SK-N-DZ (cell line): Measurements from ENCODE around the gene HS6ST1.

Experiments used
- DNase-seq: peaks from one replicate; pipeline ENCODE4 v3.0.0-alpha.2; 2015; ENCODE audit warnings: low spot score

HS6ST1 gene

DNA sequence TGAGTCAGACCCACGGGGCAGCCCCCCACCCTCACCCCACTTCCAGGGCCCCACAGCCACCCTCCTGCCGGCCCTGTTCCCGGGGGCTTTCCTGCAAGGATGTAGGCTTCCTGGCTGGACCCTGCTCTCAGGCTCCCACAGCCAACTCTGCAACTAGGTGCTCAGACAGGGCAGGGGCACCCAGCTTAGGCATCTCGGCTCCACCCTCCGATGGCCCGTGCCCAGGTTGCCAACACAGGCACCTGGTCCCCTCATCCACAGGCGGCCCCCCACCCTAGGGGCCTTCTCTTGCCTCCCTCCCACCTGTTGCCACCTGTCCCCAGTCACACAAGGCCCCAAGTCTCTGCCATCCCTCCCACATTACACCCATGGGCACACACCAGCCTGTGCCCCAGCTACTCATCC is 34.6 kb downstream of the HS6ST1 start:
- no peak for DNase-seq

DNA sequence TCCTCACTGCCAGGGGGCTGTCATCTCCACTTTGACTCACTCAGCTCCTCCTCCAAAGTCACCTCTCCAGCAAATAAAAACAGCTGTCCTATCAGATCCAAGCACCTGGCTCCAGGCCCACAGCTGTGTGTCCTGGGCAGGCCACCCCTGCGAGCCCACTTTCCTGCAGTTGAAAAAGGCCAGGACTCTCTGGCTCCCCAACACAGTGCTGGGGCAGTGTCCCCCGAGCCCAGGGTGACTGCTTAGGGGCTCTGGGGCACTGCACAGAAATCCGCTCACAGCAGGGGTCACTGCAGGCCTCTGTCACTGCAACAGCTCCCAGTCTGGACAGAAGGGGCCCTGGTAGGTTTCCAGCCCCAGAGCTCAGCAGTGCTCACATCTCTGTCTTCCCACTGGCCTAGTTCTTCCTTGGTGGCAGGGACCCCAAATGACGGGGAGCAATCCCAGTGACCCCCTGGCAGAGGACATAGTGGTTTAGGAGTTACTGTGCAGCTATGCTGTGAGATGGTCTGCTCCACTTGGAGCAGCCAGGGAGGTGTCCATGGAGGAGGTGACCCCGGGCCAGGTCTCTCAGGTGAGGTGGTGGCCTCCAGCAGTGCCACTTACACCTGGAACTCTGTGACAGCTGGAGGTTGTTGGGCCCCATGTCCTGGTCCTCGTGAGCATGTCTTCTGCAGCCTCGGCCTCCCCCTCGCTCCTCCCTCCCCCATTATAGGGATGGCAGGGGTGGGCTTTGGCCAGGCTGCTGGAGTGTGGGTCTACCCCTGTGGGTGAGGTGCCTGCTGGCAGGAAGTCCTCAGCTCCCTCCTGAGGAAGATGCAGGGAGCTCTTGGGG is 35.5 kb downstream of the HS6ST1 start:
- no peak for DNase-seq

DNA sequence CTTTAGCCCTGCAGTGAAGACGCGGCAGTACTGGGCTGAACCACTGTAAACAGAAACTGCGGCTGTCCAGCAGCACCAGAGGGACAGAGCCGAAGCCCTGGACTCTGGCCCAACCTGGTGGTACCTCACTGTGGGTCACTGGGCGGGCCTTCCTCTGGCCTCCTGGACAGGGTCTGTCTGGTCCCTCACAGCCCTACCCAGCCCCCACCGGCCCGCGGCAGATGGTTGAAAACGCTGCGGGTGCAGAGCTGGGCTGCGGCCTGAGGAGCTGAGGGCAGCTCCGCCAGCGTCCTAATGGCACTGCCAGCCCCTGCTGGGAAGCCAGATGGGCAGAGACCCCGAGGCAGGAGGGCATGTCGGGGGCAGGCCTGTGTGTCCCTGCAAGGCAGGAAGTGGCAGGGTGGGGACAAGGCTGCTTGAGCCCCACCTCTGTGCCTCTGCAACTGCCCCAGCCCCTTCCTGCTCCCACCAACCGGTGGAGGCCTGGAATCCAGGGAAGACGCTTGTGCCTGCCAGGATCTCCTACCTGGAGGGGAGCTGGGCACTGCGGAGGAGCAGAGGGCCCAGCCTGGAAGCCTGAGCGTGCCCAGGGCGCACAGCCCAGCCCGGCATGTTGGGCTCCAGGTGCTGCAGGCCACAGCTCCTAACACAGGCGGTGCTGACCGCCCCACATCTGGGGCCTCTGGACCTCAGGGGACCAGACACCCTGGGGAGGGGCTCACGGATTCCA is 36.3 kb downstream of the HS6ST1 start:
- no peak for DNase-seq

DNA sequence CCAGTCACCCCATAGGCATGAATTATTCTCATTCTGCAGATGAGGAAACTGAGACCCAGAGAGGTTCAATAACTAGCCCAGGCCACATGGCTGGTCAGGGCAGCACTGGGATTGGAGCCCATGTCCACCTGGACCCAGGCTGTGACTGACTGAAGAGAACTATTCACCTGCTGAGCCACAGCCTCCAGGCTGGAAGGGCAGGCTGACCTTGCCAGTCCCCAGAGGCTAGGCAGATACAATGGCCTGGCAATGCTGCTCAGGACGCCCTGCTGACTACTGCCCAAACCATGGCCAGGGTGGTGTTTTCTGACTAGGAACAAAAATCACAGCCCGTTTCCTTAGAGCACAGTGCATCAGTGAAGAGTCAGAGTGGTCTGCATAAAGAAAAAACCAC is 36.8 kb downstream of the HS6ST1 start:
- no peak for DNase-seq

DNA sequence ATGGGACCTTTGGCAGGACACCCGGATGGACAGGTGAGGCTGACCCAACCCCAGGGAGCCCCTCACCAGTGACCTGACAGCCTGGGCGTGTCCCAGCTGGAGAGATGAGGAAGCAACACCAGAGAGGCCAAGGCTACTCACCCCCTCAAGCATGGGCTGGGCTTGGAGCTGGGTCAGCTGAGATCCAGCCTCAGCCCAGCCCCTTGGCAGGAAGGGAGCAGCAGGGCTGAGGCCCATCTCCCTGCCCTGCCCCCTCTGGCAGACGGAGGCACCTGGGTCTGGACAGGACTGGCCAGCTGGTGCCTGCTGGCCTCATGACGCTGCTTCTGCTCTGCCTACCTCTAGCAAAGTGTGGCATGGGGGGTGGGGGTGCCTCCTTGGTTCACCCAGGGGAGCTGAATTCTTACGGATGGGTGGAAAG is 37.8 kb downstream of the HS6ST1 start:
- no peak for DNase-seq

DNA sequence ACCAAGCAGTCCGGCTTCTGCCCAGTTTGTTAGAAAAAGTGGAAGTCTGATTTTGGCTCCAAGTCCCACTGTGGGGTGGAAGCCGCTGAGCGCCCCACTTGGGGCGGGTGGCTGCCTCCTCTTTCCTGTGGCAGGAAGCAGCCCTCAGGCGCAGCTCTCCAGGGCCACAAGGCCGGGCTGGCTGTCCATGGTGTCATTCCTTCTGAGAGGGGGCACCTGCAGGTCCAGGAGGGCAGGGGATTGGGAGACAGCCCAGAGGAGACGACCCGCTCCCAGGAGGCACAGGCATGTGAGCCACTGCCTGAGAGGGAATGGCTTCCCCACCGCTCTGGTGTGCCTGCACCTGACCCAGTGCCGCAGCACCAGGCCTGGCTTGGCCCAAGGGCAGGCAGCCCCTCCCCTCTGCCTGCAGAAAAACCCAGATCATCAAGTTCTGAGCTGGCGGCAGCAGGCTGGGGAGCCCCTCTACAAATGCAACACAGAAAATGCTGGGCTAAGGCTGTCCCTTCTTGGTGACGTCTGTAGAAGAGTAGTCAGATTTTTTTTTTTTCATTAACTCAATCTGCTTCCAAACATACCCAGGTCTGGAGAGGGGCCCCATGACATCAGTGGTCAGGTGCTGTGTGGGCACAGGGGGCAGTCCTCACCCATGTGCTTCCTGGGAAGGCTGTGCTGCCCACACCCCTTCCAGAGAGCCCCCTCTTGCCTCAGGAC is 38.4 kb downstream of the HS6ST1 start:
- DNase-seq, result no peak

- DNase-seq, result no peak
Measured at GRCh38 chr2:128279786-128280157, 38.9 kb downstream of the HS6ST1 start.

- DNase-seq, result no peak
Measured at GRCh38 chr2:128279009-128279408, 39.7 kb downstream of the HS6ST1 start.

DNA sequence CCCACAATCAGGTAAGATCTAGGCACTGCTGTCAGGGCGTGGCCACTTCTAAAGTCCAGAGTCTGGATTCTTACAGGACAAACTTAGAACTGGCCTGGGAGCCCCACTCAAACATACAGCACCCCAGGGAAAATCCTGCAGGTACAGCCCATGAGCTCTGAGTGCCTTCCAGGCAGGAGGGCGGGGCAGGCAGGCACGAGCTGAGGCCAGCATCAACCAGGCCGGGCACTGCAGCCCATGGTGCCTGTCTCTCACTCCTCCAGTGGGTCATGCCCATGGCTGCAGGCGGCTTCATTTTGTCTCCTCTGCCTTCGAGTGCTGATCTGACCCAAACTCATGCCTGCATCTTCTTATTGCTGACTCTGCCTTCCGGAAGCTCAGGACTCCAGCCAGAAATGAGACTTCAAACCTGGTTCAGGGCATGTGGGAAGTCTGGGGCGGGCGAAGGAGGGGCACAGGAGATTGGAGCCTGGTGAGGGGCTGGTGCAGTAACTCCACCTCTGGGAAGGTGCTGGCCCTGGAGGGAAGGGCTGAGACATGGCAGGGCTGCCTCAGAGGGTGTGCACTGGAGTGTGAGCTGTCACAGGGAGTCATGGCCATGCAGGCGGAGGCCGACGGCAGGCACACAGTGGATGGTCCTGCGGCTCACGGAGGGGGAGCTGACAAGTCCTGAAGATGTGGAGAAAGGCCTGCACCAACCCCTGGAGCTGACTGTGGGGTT is 40.5 kb downstream of the HS6ST1 start:
- DNase-seq, result no peak

DNA sequence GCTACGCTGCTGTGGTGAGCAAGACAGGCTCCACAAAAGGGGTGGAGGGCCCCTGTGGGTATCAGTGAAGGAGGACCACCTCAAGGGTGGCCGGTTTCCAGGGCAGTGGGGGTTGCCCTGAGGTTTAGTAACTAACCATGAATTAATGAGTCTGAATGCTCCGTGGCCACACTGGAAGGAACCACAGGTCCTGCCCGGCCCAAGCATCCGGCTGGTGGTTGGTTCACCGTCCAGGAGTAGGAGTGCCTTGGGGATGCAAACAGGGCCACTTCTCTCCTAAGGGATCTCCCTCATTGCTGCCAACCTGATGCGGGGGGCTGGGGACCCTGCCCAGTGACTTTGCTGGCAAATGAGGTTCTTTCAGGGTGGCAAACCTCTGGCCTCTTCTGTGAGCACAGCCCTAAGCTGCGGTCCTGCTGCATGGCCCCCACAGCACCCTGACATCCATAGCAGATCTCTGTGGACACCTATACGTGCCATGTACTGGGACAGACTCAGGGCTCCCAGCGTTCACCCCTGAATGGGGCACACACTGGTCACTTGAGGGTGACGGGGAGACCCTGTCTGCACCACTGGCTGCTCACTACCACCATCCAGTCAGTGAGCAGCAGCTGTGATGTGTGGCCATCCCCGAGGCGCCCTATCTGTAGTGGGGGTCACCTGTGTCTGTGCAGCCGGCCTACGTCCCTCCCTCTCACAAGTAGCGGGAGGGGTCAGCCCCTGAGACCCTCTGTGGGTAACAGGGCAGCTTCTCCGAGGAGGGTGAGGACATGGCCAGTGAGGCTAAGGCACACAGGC is 41.6 kb downstream of the HS6ST1 start:
- no peak for DNase-seq

- DNase-seq, result no peak
Measured at GRCh38 chr2:128275498-128276045, 43.1 kb downstream of the HS6ST1 start.

DNA sequence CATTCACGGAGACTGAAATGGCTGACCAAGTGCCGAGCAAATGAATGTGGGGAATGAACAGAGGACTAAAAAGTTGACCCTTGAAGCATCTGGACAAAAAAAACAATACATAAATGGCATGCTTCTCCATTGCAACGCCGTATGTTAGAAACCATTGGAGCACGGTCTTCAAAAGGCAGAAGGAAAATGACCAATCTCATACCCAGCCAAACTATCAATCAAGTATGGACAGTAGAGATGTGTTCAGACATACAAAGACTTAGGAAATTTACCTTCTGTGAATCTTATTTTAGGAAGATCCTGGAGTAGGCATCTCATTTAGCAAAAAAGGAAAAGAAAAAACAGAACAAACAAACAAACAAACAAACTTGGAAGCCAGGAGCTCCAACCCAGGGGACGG is 44.5 kb downstream of the HS6ST1 start:
- no peak for DNase-seq

DNA sequence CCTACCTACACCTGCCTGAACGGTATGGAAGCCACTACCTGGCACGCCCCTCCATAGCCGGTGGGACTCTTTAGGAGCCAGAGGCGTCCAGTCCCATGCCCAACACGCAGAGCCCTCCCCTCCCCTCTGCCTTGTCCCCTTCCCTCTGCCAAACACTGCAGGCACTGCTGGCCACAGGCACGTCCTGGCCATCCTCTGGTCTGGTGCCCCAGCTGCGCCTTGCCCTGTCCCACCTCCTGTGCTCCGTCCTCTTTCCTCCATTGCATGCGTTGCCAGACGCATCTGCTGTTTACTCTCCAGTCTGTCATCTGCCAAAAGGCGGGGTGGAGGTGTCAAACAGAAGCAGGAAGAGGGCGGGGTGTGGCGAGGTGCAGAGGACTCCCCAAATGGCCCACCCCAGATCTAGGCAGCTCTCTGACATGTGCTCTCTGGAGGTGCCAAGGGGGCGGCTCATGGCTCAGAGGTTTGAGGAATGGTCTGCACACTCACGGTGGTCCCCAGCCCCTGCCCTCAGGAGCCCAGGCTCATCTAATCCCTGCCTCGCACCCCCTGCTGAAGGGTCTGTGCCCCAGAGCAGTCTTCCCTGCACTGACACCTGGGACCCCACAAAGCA is 45.1 kb downstream of the HS6ST1 start:
- DNase-seq, result no peak

DNA sequence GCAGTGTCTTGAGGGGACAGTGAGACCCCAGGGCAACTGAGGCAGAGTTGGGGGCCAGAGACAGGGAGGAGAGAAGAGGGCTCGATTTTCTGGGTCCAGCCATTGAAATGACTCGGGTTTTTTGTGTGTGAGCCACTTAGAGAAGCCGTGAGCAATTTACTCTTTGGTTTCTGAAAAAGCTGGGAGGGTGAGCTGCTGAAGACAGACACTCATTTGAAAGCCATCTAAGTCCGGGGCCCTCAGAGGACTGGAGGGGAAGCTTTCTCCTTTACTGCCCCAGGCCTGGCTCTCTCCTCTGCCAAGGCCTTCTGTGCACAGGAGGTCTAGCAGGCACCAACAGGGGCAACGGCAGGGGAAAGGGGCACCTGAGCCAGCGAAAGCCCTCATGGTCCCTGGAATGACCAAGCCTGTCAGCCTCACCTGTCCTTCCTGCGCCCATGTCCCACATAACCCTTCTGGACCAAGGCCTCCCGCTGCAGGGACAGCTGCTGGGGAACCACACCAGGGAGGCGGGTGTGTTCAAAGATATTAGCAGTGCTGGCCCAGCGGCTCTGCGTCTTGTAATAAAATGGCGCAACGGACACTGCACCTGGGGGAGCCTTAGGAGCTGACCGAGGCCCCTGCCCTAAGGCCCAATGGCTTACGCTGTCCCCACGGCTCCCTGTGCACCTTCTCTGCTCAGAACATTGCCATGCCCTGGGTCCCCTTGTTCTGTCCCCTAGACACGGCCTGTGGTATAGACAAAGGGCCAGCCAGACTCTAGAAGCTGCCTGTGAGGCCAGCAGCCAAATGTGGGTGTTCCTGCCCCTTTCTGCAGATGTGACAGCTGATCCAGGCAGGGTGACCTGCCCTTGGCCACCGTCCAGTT is 45.8 kb downstream of the HS6ST1 start:
- DNase-seq, result no peak

- no peak for DNase-seq
Measured at GRCh38 chr2:128271911-128272600, 46.6 kb downstream of the HS6ST1 start.

- DNase-seq, result no peak
Measured at GRCh38 chr2:128271597-128271910, 47.1 kb downstream of the HS6ST1 start.

DNA sequence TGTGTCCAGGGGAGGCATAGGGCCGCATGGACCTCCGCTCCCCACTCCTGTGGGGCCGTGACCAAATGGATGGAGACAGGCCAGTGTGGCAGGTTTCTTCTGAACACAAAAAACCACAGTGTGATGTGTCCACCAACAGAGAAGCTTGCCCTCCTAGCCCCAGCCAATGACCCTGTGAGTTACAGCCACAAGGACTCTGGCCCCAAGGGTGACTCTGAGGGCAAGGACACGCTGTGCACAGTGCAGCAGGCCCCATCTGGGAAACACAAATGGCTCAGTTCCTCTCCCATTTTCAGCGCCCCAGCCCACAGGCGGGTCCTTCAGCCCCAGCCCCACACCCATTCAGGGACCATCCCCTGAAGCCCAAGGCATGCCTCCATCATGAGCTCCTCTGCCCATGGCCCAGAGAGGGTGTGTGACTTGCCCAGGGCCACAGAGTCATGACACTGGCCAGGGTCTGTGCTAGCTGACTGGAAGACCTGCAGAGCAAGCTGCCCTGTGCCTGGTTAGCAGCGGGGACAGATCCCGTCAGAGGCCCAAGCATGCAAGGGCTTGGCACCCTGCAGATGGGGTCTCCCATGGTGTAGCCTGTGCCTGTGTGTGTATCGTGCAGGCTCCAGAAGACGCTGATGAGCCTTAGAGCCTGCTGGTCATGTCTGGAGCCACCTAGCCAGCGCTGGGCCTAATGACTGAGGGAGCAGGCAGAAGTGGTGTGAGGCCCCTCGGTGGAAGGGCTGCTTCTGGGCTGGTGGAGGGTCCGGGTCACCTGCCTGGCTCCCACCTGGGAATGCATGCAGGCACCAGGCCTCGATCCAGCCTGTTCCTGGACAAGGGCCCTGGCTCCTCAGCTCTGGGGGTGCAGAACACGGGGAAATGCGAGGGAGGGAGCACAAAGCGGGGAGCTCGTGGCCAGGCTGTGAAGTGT is 47.7 kb downstream of the HS6ST1 start:
- DNase-seq, result no peak
